ENCODE data around the gene ATRX. TPM values are rescaled to one million over a fixed set of nuclear protein-coding genes. Genes with fewer than 3 reads are reported as not detected.

ATRX gene
- total RNA-seq, 1 donor from 2014 or later, result 170 TPM

DNA sequence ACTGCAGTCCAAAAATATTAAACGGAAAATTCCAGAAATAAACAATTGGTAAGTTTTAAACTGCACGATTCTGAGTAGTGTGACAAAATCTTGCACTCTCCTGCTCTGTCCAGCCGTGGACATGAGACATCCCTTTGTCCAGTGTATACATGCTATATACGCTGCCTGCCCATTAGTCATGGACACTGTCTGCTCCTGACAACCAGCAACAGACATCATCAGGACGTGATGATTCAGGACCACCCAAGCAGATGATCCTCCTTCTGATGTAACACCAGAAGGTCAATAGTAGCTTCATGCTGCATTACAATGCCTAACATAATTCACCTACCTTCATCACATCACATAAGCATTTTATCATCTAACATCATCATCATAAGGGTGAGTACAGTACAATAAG is 36.3 kb downstream of the ATRX start:
- no peak overlapping the region for H3K27ac Mint-ChIP-seq
- TF ChIP-seq, protein P1, sequence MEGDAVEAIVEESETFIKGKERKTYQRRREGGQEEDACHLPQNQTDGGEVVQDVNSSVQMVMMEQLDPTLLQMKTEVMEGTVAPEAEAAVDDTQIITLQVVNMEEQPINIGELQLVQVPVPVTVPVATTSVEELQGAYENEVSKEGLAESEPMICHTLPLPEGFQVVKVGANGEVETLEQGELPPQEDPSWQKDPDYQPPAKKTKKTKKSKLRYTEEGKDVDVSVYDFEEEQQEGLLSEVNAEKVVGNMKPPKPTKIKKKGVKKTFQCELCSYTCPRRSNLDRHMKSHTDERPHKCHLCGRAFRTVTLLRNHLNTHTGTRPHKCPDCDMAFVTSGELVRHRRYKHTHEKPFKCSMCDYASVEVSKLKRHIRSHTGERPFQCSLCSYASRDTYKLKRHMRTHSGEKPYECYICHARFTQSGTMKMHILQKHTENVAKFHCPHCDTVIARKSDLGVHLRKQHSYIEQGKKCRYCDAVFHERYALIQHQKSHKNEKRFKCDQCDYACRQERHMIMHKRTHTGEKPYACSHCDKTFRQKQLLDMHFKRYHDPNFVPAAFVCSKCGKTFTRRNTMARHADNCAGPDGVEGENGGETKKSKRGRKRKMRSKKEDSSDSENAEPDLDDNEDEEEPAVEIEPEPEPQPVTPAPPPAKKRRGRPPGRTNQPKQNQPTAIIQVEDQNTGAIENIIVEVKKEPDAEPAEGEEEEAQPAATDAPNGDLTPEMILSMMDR (IDR thresholded peaks at IDR 0.05; ENCODE audit: unreplicated experiment), result no peak
- no peak for DNase-seq (ENCODE audit: low spot score in 2 of 2, unreplicated experiment in 2 of 2)
- H3K4me1 Mint-ChIP-seq, result no peaks in the 10 kb centered on the region
- H3K4me3 Mint-ChIP-seq, result no peak overlapping the region
- H3K27me3 Mint-ChIP-seq (ENCODE audit: low read depth), result no peaks in the 10 kb centered on the region
- peaks cover 21% of the 10 kb centered on the region for H3K36me3 Mint-ChIP-seq
- H3K9me3 Mint-ChIP-seq, result peaks cover 60% of the 10 kb centered on the region

DNA sequence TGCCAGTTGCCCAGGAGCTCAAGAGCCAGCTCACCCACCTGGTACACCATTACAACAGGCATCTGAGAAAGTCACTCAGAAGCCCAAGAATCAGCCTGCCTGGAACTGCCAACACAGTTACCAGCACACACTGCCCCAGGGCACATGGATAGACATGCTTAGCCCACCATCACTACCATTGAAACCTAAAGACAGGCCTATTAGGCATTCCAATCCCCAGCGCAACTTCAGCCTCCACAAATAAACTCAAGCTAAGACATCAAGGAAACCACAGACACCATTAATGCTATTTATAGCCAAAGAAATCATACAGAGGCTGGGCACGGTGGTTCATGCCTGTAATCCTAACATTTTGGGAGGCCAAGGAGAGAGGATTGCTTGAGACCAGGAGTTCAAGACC is 42.3 kb downstream of the ATRX start:
- Mint-ChIP-seq H3K4me3 (no peak overlapping the region), H3K9me3 (peaks cover 15% of the 10 kb centered on the region), H3K27ac (peak overlapping the region; percentile 27), H3K36me3 (no peaks in the 10 kb centered on the region), H3K4me1 (peaks cover 5% of the 10 kb centered on the region), H3K27me3 (ENCODE audit: low read depth) (no peaks in the 10 kb centered on the region)
- TF ChIP-seq, protein P1 (IDR thresholded peaks at IDR 0.05; ENCODE audit: unreplicated experiment), result no peak
- DNase-seq (ENCODE audit: low spot score in 2 of 2, unreplicated experiment in 2 of 2), result no peak

DNA sequence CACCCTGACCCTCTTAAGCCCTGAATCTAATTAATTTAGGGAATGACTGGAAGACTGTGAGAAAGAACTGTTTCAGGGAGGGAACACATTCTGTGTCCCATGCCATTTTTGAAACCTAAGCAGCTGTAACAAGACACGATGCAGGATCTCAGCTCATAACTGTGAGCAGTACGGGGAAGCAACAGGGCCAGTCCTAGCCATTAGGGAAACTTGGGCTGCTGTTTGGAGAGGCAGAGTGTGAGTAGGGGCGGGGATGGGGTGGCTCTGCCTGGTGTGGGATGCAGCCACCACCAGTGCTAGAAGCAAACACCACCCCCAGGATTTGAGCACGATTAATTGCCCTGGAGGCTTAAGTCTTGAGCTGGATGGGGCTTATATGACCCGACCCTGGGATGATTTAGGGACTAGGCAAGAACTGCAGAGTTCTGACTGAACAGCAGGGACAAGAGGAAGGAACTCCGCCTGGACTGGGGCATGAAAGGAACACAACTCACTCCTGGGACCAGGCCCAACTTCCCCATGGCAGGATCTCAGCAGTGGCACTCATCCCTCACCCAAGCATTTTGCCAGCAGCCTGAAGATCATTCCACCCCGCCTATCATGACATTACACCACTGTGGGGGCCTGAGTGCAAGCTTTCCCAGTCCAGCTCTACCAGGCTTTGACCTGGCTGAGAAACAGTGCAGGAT is 43.1 kb downstream of the ATRX start:
- Mint-ChIP-seq H3K4me3 (no peak overlapping the region), H3K9me3 (peaks cover 12% of the 10 kb centered on the region), H3K36me3 (no peaks in the 10 kb centered on the region), H3K27me3 (ENCODE audit: low read depth) (no peaks in the 10 kb centered on the region), H3K27ac (peak overlapping the region; percentile 37), H3K4me1 (peaks cover 5% of the 10 kb centered on the region)
- DNase-seq (ENCODE audit: low spot score in 2 of 2, unreplicated experiment in 2 of 2), result no peak
- TF ChIP-seq, protein P1 (IDR thresholded peaks at IDR 0.05; ENCODE audit: unreplicated experiment), result no peak

DNA sequence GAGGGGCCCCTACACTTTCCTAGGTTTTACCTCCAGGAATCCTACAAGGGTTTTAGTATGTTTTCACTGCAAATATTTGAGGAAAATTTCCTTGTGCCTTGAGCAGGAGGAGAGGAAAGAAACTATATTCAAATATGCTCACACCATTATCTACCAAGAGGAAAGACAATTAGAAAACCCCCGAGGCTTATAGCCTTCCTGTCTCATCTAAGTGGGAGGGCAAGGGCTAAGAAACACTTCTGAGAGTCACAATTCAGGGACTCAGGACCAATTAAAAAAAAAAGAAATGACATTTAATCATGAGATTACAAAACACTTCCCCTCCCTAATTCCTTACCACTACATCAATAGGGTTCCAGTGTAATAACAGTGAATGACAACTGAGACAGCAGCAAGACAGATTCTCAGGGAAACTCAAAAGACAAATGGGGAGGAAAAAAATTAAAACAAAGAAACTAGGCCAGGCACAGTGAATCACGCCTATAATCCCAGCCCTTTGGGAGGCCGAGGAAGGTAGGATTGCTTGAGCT is 45.6 kb downstream of the ATRX start:
- peak overlapping the region; percentile 26 for H3K27ac Mint-ChIP-seq

DNA sequence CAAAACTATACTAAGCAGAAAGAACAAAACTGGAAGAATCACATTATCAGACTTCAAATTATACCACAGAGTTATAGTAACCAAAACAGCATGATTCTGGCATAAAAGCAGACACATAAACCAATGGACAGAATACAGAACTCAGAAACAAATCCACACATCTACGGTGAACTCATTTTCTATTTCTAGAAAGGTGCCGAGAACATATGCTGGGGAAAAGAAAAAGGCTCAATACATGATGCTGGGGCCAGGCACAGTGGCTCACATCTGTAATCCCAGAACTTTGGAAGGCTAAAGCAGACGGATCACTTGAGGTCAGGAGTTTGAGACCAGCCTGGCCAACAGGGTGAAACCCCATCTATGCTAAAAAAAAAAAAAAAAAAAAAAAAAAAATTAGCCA is 52.7 kb downstream of the ATRX start:
- no peaks in the 10 kb centered on the region for H3K27me3 Mint-ChIP-seq (ENCODE audit: low read depth)
- peaks cover 11% of the 10 kb centered on the region for H3K36me3 Mint-ChIP-seq
- no peak for DNase-seq (ENCODE audit: low spot score in 2 of 2, unreplicated experiment in 2 of 2)
- H3K27ac Mint-ChIP-seq, result no peak overlapping the region
- H3K9me3 Mint-ChIP-seq, result peaks cover 42% of the 10 kb centered on the region
- H3K4me1 Mint-ChIP-seq, result no peaks in the 10 kb centered on the region
- TF ChIP-seq, protein P1 (IDR thresholded peaks at IDR 0.05; ENCODE audit: unreplicated experiment), result no peak
- no peak overlapping the region for H3K4me3 Mint-ChIP-seq

More for the DNA sequence above, 45.6 kb downstream of the ATRX start:
- Mint-ChIP-seq H3K4me1 (peaks cover 5% of the 10 kb centered on the region), H3K27me3 (ENCODE audit: low read depth) (no peaks in the 10 kb centered on the region), H3K4me3 (no peak overlapping the region), H3K36me3 (no peaks in the 10 kb centered on the region), H3K9me3 (peaks cover 13% of the 10 kb centered on the region)
- TF ChIP-seq, protein P1 (IDR thresholded peaks at IDR 0.05; ENCODE audit: unreplicated experiment), result no peak
- no peak for DNase-seq (ENCODE audit: low spot score in 2 of 2, unreplicated experiment in 2 of 2)
